HEK293 (cell line): Measurements from ENCODE around the gene LRRC46.

ENCODE experiments used
- YY1 ChIP-seq: fragments of 450-650 bp; formaldehyde crosslinking; IDR thresholded peaks from 2 replicates; pipeline ENCODE4 v1.5.1; 2018; ENCODE audit warnings: missing biosample characterization, missing genetic modification characterization
- ZNF274 ChIP-seq, 2 experiments: fragments of 200-500 bp in 1 of 2; fragments of 450-650 bp in 1 of 2; sonication (Bioruptor generic) in 1 of 2; formaldehyde crosslinking in 1 of 2; IDR thresholded peaks; 2 replicates each; pipeline versions ENCODE4 v1.5.1 to v1.6.1; 2014 to 2016; ENCODE audit warnings: borderline replicate concordance in 1 of 2, inconsistent platforms in 1 of 2, low read length in 1 of 2, missing biosample characterization in 1 of 2, missing genetic modification characterization in 1 of 2
- ZNF302 ChIP-seq: fragments of 450-650 bp; formaldehyde crosslinking; IDR thresholded peaks from 2 replicates; pipeline ENCODE4 v1.5.1; 2016; ENCODE audit warnings: missing biosample characterization, missing genetic modification characterization, low read depth
- ZNF747 ChIP-seq: fragments of 450-650 bp; formaldehyde crosslinking; IDR thresholded peaks from 2 replicates; pipeline ENCODE4 v1.5.1; 2016; ENCODE audit warnings: missing biosample characterization, missing genetic modification characterization
- ZXDB ChIP-seq: fragments of 450-650 bp; formaldehyde crosslinking; IDR thresholded peaks from 2 replicates; pipeline ENCODE4 v1.5.1; 2016; ENCODE audit warnings: missing biosample characterization, missing genetic modification characterization
- TF ChIP-seq, protein P1 (sequence below): fragments of 450-650 bp; formaldehyde crosslinking; IDR thresholded peaks from 2 replicates; pipeline ENCODE4 v1.5.1; 2016; ENCODE audit warnings: missing biosample characterization, missing genetic modification characterization
- TF ChIP-seq, protein P2 (sequence below): fragments of 450-650 bp; formaldehyde crosslinking; IDR thresholded peaks from 2 replicates; pipeline ENCODE4 v1.5.1; 2016; ENCODE audit warnings: missing biosample characterization, missing genetic modification characterization

DNA sequence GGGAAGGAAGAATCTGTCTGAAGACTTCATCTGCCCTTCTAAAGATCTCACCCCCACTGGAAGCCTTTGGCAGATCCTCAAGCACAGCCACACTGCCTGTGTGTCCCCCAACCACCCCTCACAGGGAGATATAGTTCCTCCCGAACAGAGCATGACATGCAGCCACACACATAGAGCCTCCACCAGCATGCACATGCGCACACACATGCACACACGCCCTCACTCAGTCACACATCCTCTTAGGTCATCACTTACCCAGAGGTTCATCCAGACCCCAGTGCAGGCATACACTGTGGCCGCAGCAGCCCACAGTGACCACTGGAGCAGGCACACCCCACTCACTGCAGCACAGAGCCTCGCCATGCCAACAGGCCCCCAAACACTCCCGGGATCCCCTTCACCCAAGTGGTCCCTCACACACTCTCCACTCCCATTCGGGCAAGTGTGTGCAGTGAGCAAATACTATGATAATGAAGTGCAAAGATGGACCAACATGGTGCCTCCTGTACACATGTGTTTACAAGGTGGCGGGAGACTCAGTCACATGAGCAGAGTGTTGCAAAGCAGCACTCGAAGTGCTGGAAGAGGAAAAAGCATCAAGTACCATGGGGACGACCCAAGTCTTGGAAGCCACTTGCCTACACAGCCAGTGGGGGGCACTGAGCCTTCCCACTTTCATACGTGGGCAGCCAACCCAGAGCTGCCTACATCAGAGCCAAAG is 36.5 kb downstream of the LRRC46 start:
- TF ChIP-seq ZXDB (tag by site-specific recombination) (no peak), YY1 (no peak), ZNF302 (tag by site-specific recombination) (no peak), ZNF274 (IDR thresholded peaks at IDR 0.05; ENCODE audit: low read length) (no peak), ZNF274 (tag by site-specific recombination; IDR thresholded peaks at IDR 0.05; ENCODE audit: borderline replicate concordance) (no peak), ZNF747 (tag by site-specific recombination) (no peak)
- TF ChIP-seq, protein P1, sequence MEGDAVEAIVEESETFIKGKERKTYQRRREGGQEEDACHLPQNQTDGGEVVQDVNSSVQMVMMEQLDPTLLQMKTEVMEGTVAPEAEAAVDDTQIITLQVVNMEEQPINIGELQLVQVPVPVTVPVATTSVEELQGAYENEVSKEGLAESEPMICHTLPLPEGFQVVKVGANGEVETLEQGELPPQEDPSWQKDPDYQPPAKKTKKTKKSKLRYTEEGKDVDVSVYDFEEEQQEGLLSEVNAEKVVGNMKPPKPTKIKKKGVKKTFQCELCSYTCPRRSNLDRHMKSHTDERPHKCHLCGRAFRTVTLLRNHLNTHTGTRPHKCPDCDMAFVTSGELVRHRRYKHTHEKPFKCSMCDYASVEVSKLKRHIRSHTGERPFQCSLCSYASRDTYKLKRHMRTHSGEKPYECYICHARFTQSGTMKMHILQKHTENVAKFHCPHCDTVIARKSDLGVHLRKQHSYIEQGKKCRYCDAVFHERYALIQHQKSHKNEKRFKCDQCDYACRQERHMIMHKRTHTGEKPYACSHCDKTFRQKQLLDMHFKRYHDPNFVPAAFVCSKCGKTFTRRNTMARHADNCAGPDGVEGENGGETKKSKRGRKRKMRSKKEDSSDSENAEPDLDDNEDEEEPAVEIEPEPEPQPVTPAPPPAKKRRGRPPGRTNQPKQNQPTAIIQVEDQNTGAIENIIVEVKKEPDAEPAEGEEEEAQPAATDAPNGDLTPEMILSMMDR (tag by site-specific recombination), result no peak
- TF ChIP-seq, protein P2, sequence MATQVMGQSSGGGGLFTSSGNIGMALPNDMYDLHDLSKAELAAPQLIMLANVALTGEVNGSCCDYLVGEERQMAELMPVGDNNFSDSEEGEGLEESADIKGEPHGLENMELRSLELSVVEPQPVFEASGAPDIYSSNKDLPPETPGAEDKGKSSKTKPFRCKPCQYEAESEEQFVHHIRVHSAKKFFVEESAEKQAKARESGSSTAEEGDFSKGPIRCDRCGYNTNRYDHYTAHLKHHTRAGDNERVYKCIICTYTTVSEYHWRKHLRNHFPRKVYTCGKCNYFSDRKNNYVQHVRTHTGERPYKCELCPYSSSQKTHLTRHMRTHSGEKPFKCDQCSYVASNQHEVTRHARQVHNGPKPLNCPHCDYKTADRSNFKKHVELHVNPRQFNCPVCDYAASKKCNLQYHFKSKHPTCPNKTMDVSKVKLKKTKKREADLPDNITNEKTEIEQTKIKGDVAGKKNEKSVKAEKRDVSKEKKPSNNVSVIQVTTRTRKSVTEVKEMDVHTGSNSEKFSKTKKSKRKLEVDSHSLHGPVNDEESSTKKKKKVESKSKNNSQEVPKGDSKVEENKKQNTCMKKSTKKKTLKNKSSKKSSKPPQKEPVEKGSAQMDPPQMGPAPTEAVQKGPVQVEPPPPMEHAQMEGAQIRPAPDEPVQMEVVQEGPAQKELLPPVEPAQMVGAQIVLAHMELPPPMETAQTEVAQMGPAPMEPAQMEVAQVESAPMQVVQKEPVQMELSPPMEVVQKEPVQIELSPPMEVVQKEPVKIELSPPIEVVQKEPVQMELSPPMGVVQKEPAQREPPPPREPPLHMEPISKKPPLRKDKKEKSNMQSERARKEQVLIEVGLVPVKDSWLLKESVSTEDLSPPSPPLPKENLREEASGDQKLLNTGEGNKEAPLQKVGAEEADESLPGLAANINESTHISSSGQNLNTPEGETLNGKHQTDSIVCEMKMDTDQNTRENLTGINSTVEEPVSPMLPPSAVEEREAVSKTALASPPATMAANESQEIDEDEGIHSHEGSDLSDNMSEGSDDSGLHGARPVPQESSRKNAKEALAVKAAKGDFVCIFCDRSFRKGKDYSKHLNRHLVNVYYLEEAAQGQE, result no peak
